Neural cell (in vitro differentiated cells): ENCODE data around the gene PPP1R12A.

Source experiments
- CTCF ChIP-seq: fragments of 450-650 bp; IDR thresholded peaks from 2 replicates; pipeline ENCODE4 v1.5.1; 2014; ENCODE audit warnings: antibody characterized with exemption, mild to moderate bottlenecking, moderate library complexity; ENCODE audit not compliant: poor library complexity, severe bottlenecking
- MXI1 ChIP-seq: fragments of 450-650 bp; conservative IDR thresholded peaks from 2 replicates; pipeline ENCODE4 v1.6.1; 2014; ENCODE audit warnings: antibody characterized with exemption, mild to moderate bottlenecking; ENCODE audit not compliant: poor library complexity, severe bottlenecking
- POLR2AphosphoS5 ChIP-seq: IDR thresholded peaks from 2 replicates; pipeline ENCODE4 v1.6.1; 2012
- TAF1 ChIP-seq: IDR thresholded peaks from 2 replicates; pipeline ENCODE4 v1.6.1; 2012; ENCODE audit warnings: low read depth

GRCh38 chr12:79955561-79955960 is 20.7 kb upstream of the PPP1R12A start:
- TF ChIP-seq POLR2AphosphoS5 (no peak), CTCF (no peak), TAF1 (no peak), MXI1 (no peak)
